Keratinocyte (primary cell): ENCODE data around the gene RAPGEF4. TPM values are rescaled to one million over a fixed set of nuclear protein-coding genes. Genes with fewer than 3 reads are reported as not detected.

Experiments
- DNase-seq: peaks from one replicate; pipeline ENCODE4 v3.0.0-alpha.2; 2011; ENCODE audit warnings: low read depth, missing footprints, low spot score
- FAIRE-seq: peaks from 2 replicates; lab custom pipeline; 2011; peaks lifted over from hg19 to GRCh38; lab: Jason Lieb, UNC
- H2AFZ ChIP-seq: 2 replicates; pipeline ENCODE4 v1.6.0; 2012; ENCODE audit warnings: low read length, control low read depth, inconsistent platforms; ENCODE audit not compliant: control insufficient read depth
- H3K27ac ChIP-seq: 2 replicates; pipeline ENCODE4 v1.5.1; 2011; ENCODE audit warnings: low read length; ENCODE audit not compliant: control insufficient read depth, insufficient read depth
- H3K27me3 ChIP-seq: 3 replicates; pipeline ENCODE4 v1.6.0; 2011; ENCODE audit warnings: low read length; ENCODE audit not compliant: control insufficient read depth, insufficient read depth; ENCODE audit errors: extremely low read depth
- H3K36me3 ChIP-seq, 2 experiments: 2 replicates in 1 of 2; 3 replicates in 1 of 2; pipeline ENCODE4 v1.5.1; 2011; ENCODE audit warnings: low read length in 2 of 2, mild to moderate bottlenecking in 1 of 2; ENCODE audit not compliant: control insufficient read depth in 2 of 2, insufficient read depth in 2 of 2; ENCODE audit errors: extremely low read depth in 1 of 2
- H3K4me1 ChIP-seq: 3 replicates; pipeline ENCODE4 v1.5.1; 2011; ENCODE audit warnings: low read length; ENCODE audit not compliant: control insufficient read depth, insufficient read depth; ENCODE audit errors: extremely low read depth
- H3K4me2 ChIP-seq: 3 replicates; pipeline ENCODE4 v1.6.0; 2011; ENCODE audit warnings: low read depth, low read length; ENCODE audit not compliant: control insufficient read depth, insufficient read depth; ENCODE audit errors: extremely low read depth
- H3K4me3 ChIP-seq, 3 experiments: fragments of 200-600 bp in 1 of 3; sonication (generic) in 1 of 3; 2 replicates in 2 of 3; 3 replicates in 1 of 3; pipeline ENCODE4 v1.5.1; 2011 to 2016; ENCODE audit warnings: low read length in 3 of 3, mild to moderate bottlenecking in 3 of 3, control low read depth in 2 of 3, inconsistent platforms in 1 of 3, low read depth in 1 of 3, mixed read lengths in 1 of 3, mixed run types in 1 of 3, moderate library complexity in 1 of 3; ENCODE audit not compliant: control insufficient read depth in 2 of 3, insufficient read depth in 2 of 3; ENCODE audit errors: extremely low read depth in 1 of 3
- H3K79me2 ChIP-seq: 2 replicates; pipeline ENCODE4 v1.6.0; 2012; ENCODE audit warnings: low read length; ENCODE audit not compliant: control insufficient read depth, insufficient read depth
- H3K9ac ChIP-seq: 3 replicates; pipeline ENCODE4 v1.6.0; 2011; ENCODE audit warnings: low read length; ENCODE audit not compliant: control insufficient read depth, insufficient read depth; ENCODE audit errors: extremely low read depth
- H3K9me1 ChIP-seq: 3 replicates; pipeline ENCODE4 v1.6.0; 2011; ENCODE audit warnings: low read length; ENCODE audit not compliant: control insufficient read depth, insufficient read depth; ENCODE audit errors: extremely low read depth
- H3K9me3 ChIP-seq: 2 replicates; pipeline ENCODE4 v1.5.1; 2012; ENCODE audit warnings: low read depth, low read length; ENCODE audit not compliant: control insufficient read depth
- H4K20me1 ChIP-seq: 3 replicates; pipeline ENCODE4 v1.6.0; 2011; ENCODE audit warnings: low read length; ENCODE audit not compliant: control insufficient read depth, insufficient read depth; ENCODE audit errors: extremely low read depth
- EZH2 ChIP-seq: IDR thresholded peaks from one replicate; pipeline ENCODE4 v1.6.1; 2012; ENCODE audit warnings: inconsistent platforms, mild to moderate bottlenecking, low read length, moderate library complexity
- dilution Hi-C: fragments of 300-500 bp; cut with MboI; formaldehyde crosslinking; loops from one replicate; pipeline ENCODE4 v1.7.0; 2020; ENCODE audit warnings: low sequenced_read_pairs; ENCODE audit not compliant: extremely low pct_ligation_motif_present
- polyA plus RNA-seq, 5 experiments: library from polyadenylated mRNA; depleted of rRNA in 3 of 5; stranded (reverse) in 3 of 5; stranded (forward) in 1 of 5; unstranded in 1 of 5; fragments of >200 nt; gene quantifications; 1 replicate in 1 of 5; 2 replicates in 3 of 5; 3 replicates in 1 of 5; pipeline versions ENCODE4 v1.2.1 to v1.2.3, GENCODE V29; 2011 to 2012; ENCODE audit warnings: missing spikeins in 2 of 5, low read depth in 1 of 5, low replicate concordance in 1 of 5
- TF ChIP-seq, protein P1 (sequence below), 3 experiments: IDR thresholded peaks in 1 of 3; conservative IDR thresholded peaks in 1 of 3; optimal IDR thresholded peaks in 1 of 3; 2 replicates in 2 of 3; 3 replicates in 1 of 3; pipeline versions ENCODE3 to v1.5.1; 2011; ENCODE audit warnings: low read length in 3 of 3, mild to moderate bottlenecking in 3 of 3, moderate library complexity in 2 of 3, control low read depth in 1 of 3, inconsistent platforms in 1 of 3; ENCODE audit not compliant: insufficient read depth in 2 of 3; ENCODE audit errors: extremely low read depth in 1 of 3

Gene RAPGEF4
- polyA plus RNA-seq, 1 donor (not counting 4 experiments of a cell fraction or from before 2014, with no cell fraction given): 1.6 TPM

DNA sequence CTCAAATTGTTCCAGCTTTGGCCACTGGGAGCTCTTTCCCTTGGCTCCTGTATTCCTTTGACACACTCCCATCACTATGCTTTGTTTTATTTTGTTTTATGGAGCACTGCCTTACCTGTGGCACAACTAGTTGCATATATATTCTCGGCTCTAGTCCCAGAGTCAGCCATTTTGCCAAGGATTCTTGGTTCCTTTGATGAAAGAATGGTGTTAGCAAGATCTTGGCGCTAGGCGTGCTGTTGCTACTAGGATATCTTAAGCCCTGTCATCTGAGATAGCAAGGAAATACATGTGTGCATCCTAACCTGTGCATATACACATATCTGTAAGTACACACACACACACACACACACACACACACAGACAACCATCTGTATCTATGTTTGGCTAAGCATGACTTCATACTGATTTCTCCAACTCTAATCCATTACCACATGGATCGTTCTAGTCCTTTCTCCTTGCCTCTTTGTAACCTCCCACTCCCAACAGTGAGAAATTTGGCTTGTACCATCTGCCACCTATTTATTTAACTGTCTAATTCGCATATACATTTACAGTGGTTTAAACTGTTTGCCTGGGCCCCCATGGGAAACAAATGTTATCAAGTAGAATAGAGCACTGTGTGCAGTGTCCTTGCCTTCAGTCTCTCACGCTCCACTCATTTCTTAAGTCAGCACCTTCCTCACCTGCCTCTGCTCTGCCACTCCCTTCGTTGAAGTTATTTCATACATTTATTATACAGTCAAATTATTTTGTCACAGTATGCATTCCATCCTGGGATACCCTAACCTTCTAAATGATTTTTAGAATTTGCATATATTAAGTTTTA lies 202.5 kb downstream of the RAPGEF4 start:
- Histone ChIP-seq H2AFZ (no peak overlapping the region), H3K36me3 (no peaks in the 10 kb centered on the region), H3K4me3 (no peak overlapping the region), H3K9me3 (peaks cover 2% of the 10 kb centered on the region), H3K4me2 (no peak overlapping the region), H3K79me2 (no peaks in the 10 kb centered on the region), H3K9ac (no peak overlapping the region), H4K20me1 (no peaks in the 10 kb centered on the region), H3K4me1 (peaks cover 4% of the 10 kb centered on the region), H3K27ac (no peak overlapping the region), H3K9me1 (no peaks in the 10 kb centered on the region), H3K27me3 (no peaks in the 10 kb centered on the region)
- no peak for FAIRE-seq
- dilution Hi-C loops: no loop called here
- DNase-seq: no peak
- TF ChIP-seq EZH2: no peak
- TF ChIP-seq, protein P1, sequence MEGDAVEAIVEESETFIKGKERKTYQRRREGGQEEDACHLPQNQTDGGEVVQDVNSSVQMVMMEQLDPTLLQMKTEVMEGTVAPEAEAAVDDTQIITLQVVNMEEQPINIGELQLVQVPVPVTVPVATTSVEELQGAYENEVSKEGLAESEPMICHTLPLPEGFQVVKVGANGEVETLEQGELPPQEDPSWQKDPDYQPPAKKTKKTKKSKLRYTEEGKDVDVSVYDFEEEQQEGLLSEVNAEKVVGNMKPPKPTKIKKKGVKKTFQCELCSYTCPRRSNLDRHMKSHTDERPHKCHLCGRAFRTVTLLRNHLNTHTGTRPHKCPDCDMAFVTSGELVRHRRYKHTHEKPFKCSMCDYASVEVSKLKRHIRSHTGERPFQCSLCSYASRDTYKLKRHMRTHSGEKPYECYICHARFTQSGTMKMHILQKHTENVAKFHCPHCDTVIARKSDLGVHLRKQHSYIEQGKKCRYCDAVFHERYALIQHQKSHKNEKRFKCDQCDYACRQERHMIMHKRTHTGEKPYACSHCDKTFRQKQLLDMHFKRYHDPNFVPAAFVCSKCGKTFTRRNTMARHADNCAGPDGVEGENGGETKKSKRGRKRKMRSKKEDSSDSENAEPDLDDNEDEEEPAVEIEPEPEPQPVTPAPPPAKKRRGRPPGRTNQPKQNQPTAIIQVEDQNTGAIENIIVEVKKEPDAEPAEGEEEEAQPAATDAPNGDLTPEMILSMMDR (optimal IDR thresholded peaks at IDR 0.05 in 1 of 3, IDR thresholded peaks at IDR 0.05 in 1 of 3, conservative IDR thresholded peaks at IDR 0.05 in 1 of 3; ENCODE audit: extremely low read depth in 1 of 3, insufficient read depth in 2 of 3, low read length in 3 of 3): no peak

DNA sequence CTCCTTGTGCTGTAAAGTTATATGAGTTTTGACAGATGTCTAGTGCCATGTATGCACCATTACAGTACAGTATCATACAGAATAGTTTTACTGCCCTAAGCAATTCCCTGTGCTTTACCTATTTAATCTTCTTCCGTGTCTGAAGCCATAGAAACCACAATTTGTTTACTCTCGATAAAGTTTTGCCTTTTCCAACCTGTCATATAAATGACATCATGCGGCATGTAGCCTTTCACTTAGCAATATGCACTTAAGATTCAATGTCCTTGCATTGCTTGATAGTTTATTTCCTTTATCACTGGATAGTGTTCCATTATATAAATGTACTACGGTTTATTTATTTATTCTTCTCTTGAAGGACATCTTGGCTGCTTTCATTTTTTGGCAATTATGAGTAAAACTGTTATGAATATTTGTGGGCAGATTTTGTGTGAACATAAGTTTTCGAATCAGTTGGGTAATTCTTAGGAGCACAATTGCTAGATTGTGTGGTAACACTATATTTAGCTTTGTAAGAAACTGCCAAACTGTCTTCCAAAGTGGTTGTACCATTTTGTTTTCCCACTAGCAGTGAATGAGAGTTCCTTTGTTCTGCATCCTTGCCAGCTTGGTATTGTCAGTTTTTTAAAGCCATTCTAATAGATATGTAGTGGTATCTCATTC lies 203.2 kb downstream of the RAPGEF4 start:
- peaks cover 4% of the 10 kb centered on the region for H3K4me1 ChIP-seq
- peaks cover 2% of the 10 kb centered on the region for H3K9me3 ChIP-seq

More for the DNA sequence above, 203.2 kb downstream of the RAPGEF4 start:
- dilution Hi-C loops: no loop called here
- DNase-seq (no peak), FAIRE-seq (no peak)
- no peak for TF ChIP-seq EZH2
- TF ChIP-seq, protein P1 (optimal IDR thresholded peaks at IDR 0.05 in 1 of 3, IDR thresholded peaks at IDR 0.05 in 1 of 3, conservative IDR thresholded peaks at IDR 0.05 in 1 of 3; ENCODE audit: extremely low read depth in 1 of 3, insufficient read depth in 2 of 3, low read length in 3 of 3): no peak
- Histone ChIP-seq H3K27me3 (no peaks in the 10 kb centered on the region), H3K9me1 (no peaks in the 10 kb centered on the region), H4K20me1 (no peaks in the 10 kb centered on the region), H3K79me2 (no peaks in the 10 kb centered on the region), H3K4me2 (no peak overlapping the region), H3K36me3 (no peaks in the 10 kb centered on the region), H2AFZ (no peak overlapping the region), H3K9ac (no peak overlapping the region), H3K4me3 (no peak overlapping the region), H3K27ac (no peak overlapping the region)
